T-helper 22 cell (primary cell): ENCODE results near the gene EPHA10.
"Not testable (repeated sequence)": the region's sequence is repeated elsewhere in the genome, so short reads cannot be mapped to it uniquely, and the experiment has no call there.

Experiments
- DNase-seq: peaks from one replicate; pipeline ENCODE4 v3.0.0-alpha.2; 2020; ENCODE audit warnings: low read depth

Gene EPHA10

DNA sequence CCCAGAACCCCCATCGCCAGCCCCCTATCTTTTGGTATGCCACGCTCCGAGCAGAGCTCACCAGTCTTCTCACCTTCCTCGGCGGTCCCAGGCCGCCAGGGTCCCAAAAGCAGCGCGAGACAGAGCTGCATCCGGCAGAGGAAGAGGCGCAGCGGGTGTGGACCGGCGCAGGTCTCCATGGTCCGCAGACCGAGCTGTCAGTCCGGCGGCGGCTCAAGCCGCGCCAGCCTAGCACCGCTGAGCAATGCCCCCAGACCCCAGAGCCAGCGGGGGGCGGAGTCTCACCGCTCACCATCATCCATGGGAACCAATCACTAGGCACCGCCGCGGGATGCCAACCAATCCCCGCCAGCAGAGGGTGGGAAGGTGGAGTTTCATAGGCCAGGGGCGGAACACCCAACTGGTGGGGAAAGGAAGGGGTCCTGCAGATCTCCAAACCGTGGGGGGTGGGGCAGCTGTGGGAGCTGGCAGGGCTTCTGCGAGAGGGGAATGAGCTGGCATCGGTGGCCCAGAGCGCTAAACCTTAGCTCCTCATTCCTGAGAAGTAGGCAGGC is at the start of gene EPHA10:
Gene EPHA10, minus strand, starts transcription at position 233 of the 554 bp plus-strand sequence. Its CDS starts 54 bp downstream, at position 179.
- no peak for DNase-seq

DNA sequence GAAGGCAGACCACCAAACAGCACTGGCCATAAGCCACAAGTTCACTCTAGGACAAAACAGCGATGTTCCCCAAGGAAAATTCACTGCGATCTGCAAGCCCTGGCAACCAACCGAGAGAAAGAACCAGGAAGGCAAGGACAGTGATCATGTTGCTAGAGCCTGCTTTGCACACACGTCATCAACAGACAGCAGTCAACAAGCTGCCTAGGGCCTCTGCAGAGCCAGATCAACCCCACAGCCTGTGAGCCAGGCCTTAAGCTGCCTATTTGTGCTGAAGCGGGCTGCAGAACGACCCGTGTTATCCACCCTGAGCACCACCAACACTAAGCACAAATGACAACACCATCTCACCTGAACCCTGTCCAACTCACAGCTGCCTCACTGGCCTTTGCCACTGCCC is 49.3 kb upstream of the EPHA10 start:
- DNase-seq, result no peak

DNA sequence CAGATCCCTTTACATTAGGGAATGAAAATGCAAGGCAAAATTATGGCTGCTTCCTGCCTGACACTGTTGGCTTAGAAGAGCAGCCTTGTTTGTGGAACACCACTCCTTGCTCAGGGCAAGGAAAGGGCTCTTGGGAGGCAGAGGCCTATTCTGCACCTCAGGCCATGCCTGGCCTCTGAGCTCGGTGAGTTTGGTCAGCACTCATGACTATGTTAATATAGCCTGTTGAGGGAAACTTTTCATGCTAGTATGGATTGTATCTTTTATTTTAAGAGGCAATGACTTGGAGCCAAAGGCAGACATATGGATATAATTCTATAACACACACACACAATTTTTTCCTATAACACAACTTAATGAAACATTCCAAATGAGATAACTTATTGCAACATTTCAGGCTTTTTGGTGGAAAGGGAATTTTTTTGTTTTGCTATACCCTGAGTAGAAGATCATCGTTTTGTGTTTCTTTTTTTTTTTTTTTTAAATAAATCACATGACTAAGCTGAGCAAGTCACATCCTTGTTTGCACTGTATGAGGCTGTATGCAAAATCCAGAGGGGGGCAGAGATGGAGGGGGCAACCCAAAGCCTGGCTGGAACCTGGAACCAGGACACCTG is 48.7 kb upstream of the EPHA10 start:
- no peak for DNase-seq

DNA sequence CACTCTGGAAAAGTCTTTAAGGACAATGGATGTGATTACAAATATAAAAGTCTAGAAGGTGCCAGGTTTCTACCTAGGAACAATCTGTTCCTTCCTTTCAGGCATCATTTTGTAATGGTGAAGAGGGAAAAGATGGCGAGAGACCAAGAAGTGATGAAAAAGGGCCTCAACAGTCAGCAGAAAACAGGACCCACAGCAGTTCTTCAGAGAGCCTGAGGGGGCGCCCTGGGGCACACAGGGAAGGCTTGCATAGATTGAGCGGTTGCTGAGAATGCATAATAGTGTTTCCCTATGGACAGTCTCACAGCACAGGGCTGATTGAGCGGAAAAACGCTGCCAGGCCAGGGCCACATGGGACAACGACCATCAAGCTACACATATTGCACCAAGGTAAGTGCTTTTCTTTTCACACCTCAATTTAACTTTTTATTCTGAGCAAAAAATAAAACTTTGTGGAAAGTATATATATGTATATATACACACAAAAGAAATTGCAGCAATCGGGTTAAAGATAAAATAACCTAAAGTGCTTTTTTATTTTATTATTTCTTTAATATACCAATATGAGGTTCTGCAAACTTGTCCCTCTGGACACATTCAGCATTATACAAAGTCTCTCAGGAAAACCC is 46.2 kb upstream of the EPHA10 start:
- peak; percentile 38 for DNase-seq

DNA sequence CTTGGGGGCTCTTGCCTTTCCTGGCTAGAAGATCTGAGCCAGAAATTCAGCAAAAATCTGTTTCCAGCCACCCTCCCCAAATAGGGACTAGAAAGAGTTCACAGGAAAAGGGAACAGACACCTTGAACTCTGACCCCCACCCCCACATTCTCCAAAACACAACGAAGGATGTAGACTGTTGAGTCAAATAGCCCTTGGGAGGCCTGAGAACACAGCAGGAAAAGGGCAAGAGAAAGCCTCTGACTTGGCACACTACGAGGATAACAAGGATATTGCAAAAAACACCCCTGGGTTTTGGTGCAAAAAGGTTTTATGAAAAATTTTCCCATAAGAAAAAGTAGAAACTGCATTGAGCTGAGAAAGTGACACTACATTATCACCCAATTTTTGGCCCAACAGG is 45.0 kb upstream of the EPHA10 start:
- no peak for DNase-seq

DNA sequence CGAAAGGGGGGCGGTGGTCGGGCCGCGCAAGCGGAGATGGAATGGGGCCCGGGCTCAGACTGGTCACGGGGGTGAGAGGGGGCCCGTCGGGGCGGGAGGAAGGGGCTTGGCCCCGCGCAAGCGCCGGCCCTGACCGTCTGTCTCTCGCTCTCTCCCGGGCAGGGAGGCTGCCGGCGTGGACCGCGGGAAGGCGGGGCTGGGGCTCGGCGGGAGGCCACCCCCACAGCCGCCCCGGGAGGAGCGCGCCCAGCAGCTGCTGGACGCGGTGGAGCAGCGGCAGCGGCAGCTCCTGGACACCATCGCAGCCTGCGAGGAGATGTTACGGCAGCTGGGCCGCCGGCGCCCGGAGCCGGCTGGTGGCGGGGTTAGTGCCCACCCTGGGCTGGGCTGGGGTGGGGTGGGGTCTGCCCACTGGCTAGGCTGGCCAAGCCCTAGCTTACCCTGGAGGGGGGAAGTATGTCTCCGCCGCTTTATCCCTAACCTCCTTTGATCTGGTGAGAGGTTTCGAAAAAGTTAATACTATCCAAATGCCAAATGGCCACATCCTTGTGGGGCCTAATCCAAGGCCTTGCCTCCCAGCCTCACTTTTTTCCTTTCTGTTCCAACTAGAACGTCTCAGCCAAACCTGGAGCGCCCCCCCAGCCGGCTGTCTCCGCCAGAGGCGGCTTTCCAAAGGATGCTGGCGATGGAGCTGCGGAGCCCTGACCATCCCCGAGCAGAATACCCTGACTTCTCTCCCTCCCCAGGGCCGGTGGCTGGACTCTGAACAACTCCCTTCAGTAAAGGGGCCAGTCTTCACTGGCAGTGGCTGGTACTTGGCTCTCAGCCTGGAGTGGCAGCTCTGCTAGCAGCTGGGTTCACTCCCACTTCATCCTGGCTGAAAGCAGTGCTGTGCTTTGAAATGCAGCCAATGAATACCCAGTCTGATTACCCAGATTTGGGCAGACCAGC is 43.7 kb upstream of the EPHA10 start:
- DNase-seq, result no peak

DNA sequence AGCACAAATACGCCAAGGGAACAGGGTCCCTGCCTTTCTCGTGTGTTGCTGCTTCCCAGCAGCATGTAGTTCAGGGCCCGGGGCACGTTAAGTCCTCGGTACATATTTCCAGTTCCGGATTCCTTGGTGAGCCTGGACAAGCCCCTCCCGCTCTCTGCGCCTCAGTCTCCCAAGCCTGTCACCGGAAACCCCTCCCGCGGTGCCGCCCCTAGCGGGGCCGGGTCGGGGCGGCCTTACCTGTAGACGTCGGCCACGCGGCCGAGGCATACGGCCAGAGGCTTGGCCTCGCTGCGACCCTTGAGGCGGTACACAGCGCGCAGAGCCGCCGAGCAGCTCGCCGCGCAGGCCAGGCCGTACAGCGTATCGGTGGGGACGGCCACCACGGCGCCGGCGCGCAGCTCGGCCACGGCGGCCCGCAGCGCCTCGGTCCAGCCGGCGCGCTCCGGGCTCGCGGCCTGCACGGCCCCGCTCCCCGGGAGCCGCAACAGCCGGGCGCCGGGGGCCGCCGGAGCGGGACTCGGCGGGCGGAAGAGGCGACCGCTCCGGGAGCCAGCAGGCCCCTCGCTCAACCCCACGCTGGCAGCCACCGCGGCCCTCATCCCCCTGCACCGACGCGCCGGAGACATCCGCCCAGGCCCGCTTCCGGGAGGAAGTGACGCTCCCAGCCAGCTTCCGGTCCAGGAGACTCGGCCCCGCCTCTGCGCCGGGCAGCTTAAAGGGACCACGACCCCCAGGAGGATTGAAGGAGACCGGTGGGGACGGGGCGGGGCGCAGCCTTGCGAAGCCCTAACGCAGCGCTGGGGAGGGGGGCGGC is 42.8 kb upstream of the EPHA10 start, which contains the start of the genes C1orf122 and YRDC:
Gene C1orf122, plus strand, starts transcription at position 236 of the 814 bp plus-strand sequence. CDS start 615 bp downstream, outside the sequence.
Gene YRDC, minus strand, starts transcription at position 654 of the 814 bp plus-strand sequence. Its CDS starts 28 bp downstream, at position 626.
- peak; percentile 87 for DNase-seq

DNA sequence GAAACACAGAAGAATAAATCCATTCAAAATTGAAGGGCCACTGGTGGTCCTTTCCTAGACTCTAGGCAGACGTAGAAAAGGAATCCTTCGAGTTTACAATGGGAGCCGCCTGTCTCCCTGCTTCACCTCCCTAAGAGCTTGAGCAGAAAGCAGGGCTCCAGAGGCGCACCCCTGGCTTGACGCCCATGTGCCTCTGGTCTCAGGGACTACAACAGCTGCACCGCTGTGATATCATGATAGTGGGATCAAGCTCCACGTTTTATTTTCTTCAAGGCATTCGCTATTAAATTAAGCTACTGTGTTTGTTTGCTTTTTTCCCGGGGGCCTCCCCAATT is 42.3 kb upstream of the EPHA10 start:
- DNase-seq, result no peak

DNA sequence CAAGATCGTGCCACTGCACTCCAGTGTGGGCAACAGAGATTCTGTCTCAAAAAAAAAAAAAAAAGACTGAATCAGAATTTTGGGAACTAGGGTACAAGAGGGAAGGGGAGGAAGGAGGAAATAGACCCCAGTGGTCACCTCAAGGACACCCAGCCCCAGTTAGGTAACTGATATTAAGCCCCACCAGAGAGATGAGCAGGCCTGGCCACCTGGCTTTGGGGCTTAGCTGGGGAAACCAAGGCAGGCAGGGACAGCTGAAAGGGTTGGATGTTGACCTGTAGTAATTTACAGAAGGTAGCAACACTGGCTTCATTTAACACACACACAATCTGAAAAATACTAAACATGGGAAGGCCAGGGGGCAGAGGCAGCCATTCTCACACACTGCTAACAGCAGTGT is 37.5 kb upstream of the EPHA10 start:
- DNase-seq, result no peak

DNA sequence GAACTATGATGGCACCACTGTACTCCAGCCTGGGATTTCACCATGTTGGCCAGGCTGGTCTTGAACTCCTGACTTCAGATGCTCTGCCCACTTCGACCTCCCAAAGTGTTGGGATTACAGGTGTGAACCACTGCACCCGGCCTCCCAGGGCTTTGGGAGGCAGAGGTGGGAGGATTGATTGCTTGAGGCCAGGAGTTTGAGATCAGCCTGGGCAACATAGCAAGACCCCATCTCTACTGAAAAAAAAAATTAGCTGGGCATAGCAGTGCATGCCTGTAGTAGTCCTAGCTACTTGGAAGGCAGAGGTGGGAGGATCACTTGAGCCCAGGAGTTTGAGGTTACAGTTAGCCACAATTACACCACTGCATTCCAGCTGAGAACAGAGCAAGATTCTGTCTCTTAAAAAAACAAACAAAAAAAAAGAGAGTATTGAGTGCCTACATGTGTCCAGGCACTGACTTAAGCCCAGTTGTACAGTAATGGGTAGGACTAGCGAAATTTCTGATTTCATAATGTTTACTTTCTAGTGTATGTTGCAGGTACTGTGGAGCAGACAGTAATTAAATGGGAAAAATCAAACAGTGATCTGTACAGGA is 32.9 kb upstream of the EPHA10 start:
- DNase-seq, result no peak

DNA sequence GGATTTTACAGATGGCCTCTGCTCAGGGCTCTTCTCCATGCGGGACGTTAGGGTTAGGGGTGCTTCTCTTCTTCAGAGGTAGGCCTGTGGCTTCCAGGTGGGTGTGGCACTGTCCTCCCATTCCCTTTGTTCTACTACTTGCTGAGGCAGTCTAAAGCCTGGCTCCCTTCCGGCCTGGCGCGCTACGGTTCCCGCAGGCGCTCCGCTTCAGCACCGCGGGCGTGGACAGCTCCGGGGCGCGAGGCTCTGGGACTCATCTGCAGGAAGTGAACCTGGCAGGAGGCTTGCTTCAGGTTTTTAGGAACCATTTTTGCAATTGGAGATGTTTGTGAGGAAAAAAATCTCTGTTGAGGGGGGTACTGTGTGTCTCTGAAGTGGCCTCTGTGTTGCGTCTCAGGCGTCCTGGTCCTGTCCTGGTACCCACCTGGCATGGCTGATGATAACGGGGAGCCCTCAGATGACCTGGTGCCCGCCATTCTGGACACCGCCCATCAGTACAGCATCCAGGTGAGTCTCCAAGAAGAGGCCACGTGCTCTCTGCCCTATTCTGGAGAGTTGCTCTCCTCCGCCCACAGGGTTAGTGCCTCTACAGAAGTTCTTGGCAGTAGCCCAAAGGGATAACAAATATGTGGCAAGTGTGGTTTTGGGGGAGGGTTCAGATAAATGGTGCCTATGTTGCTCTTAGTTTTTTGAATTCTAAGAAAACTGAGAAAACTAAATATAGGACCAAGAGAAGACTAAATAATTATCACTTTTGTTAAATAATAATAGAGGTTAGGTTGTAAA is 30.6 kb upstream of the EPHA10 start:
- no peak for DNase-seq

DNA sequence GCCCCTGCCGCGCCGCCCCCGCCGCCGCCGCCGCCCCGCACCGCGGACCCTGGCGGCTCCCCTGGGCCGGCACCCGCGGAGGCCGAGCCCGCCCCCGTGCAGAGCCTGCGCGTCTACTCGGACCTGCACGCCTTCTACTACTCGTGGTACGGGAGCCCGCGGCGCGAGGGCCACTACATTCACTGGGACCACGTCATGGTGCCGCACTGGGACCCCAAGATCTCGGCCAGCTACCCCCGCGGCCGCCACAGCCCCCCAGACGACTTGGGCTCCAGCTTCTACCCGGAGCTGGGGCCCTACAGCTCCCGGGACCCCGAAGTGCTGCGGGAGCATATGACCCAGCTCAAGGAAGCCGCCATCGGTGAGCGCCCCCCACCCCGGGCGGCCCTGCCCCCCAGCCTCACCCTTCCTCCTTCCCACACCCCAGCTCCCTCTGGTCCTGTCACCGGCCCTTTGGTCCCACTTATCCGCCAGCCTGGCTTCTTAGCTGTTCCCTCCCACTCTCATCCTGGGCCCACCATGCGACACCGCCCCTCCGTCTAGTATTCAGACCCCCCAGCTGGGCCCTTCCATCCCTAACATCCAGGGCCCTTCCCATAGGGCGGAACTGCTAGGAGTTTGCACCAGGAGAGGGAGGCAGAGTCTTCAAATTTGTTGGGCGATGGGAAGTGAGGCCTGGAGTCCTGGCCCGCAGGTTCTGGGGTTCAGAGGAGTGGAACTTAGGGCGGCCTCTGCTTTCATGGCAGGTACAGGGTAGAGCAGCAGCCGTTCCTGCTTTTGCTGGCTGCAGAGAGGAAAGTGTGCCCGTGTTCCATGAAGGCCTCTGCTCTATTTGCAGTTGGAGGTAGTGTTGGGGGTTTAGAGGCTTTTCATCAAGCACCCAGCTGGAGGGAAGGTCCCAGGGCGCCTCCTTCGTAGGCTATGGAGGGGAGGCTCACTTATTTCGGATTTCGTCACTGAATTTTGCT is 29.7 kb upstream of the EPHA10 start:
- DNase-seq, result no peak

DNA sequence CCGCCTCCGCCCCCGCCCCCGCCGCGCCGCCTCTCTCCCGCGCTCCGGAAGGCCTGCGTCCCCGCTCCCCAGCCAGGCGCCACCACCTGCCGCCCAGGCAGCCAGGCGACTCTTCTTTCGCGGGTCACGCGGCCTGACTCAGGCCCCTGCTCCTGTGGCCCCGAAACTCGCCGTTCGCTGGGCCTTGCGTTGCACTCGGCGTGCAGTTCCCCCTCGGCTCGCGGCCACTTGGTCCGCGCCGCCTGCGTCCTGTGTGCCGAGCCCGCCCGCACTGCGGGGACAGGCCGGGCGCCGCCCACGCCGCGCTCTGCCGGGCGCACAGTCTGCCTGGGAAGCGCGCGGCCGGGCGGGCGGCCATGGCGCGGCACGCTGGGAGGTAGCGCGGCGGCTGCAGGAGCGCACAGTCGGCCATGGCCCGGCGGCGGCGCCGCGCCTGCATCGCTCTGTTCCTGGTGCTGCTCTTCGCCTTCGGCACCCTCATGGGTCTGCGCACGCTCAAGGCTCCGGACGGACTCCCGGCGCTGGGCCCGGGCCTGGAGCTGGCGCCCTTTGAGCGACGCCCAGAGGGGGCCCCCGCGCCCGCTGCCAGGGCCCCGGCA is 29.0 kb upstream of the EPHA10 start, which contains the start of gene MANEAL:
Gene MANEAL, plus strand, starts transcription at position 75 of the 599 bp plus-strand sequence. Its CDS starts 336 bp downstream, at position 411.
- DNase-seq, result no peak

DNA sequence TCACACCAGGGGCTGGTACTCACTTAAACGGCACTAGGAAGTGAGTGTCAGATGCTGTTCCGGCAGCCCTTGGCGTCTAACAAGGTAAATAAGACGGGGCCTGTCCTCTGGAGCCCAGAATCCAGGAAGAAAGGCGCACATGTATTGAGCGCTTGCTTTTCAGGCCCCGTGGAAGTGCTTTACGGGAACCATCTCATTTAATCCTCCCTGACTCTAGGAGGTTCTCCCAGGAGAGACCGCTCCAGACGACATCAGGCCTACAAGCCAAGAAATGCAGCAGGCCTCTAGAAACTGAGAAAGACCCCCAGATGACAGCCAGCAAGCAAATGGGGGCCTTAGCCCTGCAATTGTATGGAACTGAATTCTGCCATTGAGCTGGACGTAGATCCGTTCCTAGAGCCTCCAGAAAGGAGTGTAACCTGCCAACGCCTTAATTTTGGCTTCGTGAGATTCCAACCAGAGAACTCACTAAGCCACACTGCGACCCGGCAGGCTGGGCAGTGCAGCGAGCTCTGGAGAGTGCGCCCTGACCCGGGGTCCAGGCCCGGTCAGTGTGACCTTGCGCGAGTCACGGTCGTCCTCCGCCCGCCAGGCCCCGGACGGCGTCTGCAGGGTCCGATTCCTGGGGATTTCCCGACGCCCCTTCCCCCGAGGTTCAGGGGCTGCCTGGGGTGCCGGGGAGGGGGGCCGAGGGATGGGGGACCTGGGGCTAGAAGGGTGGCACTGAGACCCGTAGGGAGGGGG is 28.2 kb upstream of the EPHA10 start:
- DNase-seq, result no peak

DNA sequence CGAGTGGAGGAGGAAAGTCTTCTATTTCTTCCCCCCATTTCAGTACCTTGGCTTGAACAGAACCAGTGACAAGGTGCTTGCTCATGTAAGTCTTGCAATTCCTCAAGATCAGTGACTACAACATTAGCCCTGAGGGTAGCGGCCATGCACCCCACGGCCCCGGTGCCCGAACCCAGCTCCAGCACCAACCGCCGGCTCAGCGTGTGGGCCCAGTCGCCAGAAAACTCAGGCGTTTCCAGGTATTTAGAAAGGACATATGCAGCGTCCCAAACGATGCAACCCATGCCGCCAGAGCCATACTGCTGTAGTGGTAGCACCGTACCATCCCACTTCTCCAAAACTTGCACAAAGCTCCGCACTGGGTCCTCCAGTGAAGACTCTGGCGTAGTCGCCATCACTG is 17.6 kb upstream of the EPHA10 start:
- DNase-seq, result no peak

DNA sequence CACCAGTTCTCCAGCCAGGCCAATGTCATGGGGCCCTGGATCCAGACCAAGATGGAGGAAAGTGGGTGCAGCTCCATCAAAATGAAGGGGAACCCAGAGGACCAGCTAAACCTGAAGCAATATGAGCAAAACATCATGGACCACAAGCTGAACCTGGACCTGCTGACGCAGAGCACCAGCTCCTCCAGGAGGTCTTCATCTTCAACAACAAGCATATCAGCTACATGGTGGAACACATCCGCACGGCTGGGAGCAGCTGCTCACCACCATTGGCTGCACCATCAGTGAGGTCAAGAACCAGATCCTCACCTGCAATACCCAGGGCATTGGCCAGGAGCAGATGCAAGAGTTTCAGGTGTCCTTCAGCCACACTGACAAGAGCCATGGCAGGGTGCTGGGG is 13.7 kb upstream of the EPHA10 start:
- no peak for DNase-seq

DNA sequence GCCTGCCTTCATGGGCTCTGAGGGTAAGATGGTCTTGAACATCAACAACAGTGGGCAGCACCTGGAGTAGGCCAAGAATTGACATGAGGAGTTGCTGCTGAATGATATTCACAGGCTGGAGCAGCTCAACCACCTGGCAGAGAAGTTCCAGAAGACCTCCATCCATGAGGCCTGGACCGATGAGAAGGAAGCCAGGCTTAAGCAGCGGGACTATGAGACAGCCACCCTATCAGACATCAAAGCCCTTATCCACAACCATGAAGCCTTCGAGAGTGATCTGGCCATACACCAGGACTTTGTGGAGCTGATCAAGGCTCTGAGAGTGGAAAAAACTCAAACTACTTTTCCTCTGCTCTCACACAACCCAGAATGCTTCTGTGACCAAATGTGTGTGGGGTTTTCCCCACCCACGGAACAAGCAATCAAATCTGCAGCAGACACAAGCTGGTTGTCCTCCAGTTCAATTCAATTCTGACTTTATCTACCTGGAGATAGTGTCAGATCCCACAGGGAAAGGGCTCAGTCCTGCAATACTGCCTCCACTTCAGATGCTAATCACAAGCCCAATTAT is 12.1 kb upstream of the EPHA10 start:
- DNase-seq, result no peak

DNA sequence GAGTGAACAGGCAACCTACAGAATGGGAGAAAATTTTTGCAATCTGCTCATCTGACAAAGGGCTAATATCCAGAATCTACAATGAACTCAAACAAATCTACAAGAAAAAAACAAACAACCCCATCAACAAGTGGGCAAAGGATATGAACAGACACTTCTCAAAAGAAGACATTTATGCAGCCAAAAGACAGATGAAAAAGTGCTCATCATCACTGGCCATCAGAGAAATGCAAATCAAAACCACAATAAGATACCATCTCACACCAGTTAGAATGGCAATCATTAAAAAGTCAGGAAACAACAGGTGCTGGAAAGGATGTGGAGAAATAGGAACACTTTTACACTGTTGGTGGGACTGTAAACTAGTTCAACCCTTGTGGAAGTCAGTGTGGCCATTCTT is 6.5 kb upstream of the EPHA10 start:
- not testable (repeated sequence) for DNase-seq
